ENCODE measurements around the gene THBS4.

THBS4 gene

DNA sequence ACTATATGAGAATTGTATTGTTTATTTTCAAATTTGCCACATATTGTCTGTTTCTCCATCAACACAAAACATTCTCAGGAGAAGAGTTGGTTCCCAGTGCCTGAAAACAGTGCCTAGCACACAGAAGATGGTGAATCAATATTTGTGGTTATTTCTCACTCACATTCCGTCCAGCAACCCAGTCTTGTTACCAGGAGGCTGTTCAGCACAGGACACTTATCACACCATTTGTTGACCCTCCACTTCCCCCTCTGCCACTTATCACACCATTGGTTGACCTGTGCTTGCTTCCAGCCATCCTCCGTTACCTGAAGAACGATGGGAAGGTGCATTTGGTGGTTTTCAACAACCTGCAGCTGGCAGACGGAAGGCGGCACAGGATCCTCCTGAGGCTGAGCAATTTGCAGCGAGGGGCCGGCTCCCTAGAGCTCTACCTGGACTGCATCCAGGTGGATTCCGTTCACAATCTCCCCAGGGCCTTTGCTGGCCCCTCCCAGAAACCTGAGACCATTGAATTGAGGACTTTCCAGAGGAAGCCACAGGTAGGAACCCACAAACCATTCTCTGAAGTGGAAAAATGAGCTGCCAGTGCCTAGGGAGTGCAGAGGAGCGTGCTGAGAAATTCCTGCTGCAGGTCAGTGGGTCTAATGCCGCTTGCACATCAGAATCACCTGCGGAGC lies 20.5 kb downstream of the THBS4 start:
- DNase-seq (ENCODE audit: low read depth) = no peak
- TF ChIP-seq CTCF (conservative IDR thresholded peaks at IDR 0.05; ENCODE audit: control insufficient read depth, insufficient read depth, low read depth, low read length) = no peak

GRCh38 chr5:80057099-80057498 lies 22.0 kb downstream of the THBS4 start:
- no peak for TF ChIP-seq CTCF (conservative IDR thresholded peaks at IDR 0.05; ENCODE audit: control insufficient read depth, insufficient read depth, low read depth, low read length)
- DNase-seq (ENCODE audit: low read depth) = no peak
- H3K4me3 ChIP-seq (ENCODE audit: control insufficient read depth, low read depth, low read length) = no peak overlapping the region

More for the DNA sequence above, 20.5 kb downstream of the THBS4 start:
- no peak overlapping the region for H3K4me3 ChIP-seq (ENCODE audit: control insufficient read depth, low read depth, low read length)

DNA sequence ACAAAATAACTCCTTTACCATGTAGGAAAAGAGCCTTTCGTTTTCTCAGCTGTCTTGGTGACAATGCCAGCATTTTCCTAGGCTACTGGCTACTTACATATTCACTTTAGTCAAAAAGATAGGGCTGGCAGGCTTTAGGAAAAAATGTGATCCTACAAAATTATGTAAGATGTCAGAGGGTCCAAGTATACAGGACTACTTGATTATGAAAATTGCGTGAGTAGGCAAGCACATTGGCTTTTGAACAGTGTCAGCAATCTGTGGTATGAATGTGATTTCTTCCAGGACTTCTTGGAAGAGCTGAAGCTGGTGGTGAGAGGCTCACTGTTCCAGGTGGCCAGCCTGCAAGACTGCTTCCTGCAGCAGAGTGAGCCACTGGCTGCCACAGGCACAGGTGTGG lies 22.8 kb downstream of the THBS4 start:
- DNase-seq (ENCODE audit: low read depth) = no peak
- H3K4me3 ChIP-seq (ENCODE audit: control insufficient read depth, low read depth, low read length) = no peak overlapping the region
- TF ChIP-seq CTCF (conservative IDR thresholded peaks at IDR 0.05; ENCODE audit: control insufficient read depth, insufficient read depth, low read depth, low read length) = no peak

- H3K4me3 ChIP-seq (ENCODE audit: control insufficient read depth, low read depth, low read length) = no peak overlapping the region
- no peak for TF ChIP-seq CTCF (conservative IDR thresholded peaks at IDR 0.05; ENCODE audit: control insufficient read depth, insufficient read depth, low read depth, low read length)
- DNase-seq (ENCODE audit: low read depth) = no peak
These were observed 24.3 kb downstream of the THBS4 start for GRCh38 chr5:80059354-80059980.

DNA sequence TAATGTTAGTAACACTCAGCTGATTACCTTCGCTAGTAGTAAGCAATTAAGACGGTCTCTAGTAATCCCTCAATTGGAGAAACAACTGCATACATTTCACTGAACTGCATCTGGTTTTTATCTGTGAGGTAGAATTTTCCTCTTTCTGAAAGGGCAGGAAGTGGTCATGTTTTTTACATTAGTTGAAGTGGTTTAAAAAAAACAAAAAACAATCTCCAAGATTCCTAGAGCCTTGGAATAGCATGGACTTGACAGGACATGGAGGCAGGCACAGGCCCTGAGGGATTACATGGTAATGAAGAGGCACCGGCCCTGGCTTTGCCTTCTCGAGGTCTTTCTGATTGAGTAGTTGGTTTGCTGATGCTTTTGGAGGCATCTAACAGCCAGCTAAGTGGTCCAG lies 25.8 kb downstream of the THBS4 start:
- DNase-seq (ENCODE audit: low read depth) = no peak
- no peak for TF ChIP-seq CTCF (conservative IDR thresholded peaks at IDR 0.05; ENCODE audit: control insufficient read depth, insufficient read depth, low read depth, low read length)
- no peak overlapping the region for H3K4me3 ChIP-seq (ENCODE audit: control insufficient read depth, low read depth, low read length)

- no peak overlapping the region for H3K4me3 ChIP-seq (ENCODE audit: control insufficient read depth, low read depth, low read length)
- no peak for DNase-seq (ENCODE audit: low read depth)
- no peak for TF ChIP-seq CTCF (conservative IDR thresholded peaks at IDR 0.05; ENCODE audit: control insufficient read depth, insufficient read depth, low read depth, low read length)
These were observed 26.4 kb downstream of the THBS4 start for GRCh38 chr5:80061547-80061946.

Data from fibroblast of mammary gland (primary cell).